GM19395 (cell line): ENCODE measurements around the gene GCC1.

ENCODE experiments used
- ATAC-seq: cut with Tn5 transposase; IDR thresholded peaks from one replicate; pipeline ENCODE4 v1.9.1; 2021; ENCODE audit warnings: mild to moderate bottlenecking, moderate library complexity; ENCODE audit not compliant: unreplicated experiment

GCC1 gene, protein sequence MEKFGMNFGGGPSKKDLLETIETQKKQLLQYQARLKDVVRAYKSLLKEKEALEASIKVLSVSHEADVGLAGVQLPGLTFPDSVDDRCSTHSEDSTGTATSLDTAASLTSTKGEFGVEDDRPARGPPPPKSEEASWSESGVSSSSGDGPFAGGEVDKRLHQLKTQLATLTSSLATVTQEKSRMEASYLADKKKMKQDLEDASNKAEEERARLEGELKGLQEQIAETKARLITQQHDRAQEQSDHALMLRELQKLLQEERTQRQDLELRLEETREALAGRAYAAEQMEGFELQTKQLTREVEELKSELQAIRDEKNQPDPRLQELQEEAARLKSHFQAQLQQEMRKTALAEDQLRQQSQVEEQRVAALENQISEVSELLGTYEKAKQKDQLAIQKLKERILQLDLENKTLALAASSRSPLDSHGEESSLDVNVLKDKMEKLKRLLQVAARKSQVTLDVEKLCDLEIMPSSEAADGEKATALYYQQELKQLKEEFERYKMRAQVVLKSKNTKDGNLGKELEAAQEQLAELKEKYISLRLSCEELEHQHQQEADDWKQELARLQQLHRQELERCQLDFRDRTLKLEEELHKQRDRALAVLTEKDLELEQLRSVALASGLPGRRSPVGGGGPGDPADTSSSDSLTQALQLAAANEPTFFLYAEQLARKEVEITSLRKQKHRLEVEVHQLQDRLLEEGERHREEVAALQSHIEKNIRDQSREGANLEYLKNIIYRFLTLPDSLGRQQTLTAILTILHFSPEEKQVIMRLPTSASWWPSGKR

DNA sequence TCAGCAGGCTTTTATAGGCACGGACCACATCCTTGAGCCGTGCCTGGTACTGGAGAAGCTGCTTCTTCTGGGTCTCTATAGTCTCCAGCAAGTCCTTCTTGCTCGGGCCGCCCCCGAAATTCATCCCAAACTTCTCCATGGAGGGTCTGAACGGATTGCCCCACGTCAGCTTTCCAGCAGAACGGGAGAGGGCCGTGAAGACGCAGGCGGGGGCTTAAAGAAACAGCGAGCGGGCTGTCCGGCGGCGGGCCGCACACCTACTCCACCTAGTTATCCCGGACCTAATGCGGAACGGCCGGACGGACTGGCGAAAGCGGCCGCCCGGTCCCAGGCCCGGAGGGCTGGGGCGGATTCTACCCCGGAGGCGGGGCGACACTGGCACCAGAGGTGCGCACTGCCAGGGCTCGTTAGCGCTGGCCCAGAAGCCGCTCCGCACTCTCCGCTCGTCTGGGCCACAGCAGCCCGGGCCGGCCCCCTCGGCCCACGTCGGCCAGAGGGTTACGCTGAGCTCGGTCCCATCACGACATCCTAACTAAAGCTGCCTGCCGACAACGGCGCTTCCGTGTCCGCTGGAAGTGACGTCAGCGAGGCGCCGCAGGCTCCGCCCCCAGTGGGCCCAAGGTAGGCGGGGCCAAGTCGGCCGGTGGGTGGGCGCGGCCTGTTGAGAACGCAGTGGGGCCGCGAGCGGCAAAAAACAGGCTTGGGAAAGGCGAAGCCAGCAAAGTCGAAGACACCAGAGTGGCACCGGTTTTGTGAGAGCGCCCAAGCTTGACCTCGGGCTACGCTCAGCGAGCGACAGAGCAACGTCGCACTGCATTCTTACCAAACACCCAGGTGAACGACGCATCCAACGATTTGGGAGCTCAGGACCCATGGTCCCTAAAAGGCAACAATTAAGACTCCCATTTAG lies at the start of gene GCC1:
Gene GCC1, minus strand, starts transcription at position 553 of the 910 bp plus-strand sequence. Its CDS starts 414 bp downstream, at position 139.
- ATAC-seq: peak; percentile 81

DNA sequence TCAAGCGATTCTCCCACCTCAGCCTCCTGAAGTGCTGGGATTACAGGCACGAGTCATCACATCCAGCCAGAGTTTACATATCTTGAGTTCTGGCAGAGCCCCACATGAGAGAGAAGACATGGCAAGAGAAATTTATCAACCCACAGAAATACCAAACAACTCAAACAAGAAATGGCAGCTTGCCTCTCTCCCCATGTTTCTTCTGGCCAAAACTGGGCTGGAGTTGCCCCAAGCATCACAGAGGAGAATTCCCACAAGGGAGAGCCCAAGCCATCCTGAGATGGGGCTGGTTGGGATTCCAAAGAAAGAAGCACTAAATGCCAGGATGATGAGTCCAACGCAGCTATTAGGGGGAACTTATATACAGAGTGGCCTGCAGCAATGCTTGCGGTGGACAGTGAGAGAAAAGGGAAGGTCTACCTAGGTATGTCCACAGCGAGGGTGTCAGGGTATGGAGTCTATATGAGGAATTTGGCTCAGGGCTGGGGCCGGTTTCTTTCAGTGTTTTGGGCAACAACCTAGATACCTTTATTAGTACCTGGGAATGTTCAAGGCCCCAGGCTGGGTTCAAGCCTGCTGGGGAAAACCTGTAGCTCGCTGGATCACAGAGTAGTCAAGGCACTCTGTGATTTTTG lies 47.0 kb upstream of the GCC1 start:
- no peak for ATAC-seq

DNA sequence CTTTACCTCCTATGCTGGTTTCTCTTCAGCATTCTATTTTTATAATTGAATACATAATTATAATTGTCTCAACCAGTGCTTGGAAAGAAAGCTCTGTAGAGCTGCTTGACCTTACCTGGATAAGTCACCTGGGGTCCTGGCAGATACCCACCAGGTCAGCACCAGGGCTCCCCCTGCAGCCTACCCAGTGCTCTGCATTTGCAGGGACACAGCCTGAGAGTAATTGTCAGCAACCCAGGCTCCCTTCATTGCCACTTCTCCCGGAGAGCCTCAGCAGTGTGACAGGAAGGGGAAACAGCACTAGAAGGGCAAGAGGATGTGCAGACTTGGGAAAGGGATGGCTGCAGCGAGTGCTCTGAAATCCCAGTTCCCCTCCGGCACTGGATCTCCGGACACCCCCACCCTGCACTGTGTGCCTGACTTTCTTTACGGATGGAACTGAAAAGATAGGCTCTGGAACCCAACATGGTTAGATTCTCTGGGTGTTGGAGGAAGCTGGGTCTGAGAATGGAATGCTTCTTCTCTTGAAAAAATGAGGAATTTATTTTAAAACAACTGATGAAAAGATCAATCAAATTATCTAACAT lies 44.0 kb upstream of the GCC1 start:
- ATAC-seq: peak; percentile 76

DNA sequence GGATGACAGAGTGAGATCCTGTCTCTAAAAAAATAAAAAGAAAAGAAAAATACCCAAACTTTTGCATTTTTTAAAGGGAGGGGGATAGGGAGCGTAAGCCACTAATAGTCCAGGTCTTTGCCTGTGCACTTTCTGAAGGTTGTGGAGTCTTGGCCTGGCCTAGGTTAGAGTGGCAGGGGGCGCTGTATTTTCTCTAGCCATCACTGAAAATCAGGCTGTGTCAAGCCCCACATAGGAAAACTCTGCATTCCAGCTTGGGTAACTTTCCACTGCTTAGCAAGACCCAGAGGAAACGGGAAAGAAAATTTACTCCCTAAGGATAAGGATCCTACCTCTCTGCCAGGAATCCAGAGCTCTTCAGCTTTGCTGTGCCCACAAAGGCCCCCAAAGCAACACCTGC lies 43.0 kb upstream of the GCC1 start:
- ATAC-seq: no peak

DNA sequence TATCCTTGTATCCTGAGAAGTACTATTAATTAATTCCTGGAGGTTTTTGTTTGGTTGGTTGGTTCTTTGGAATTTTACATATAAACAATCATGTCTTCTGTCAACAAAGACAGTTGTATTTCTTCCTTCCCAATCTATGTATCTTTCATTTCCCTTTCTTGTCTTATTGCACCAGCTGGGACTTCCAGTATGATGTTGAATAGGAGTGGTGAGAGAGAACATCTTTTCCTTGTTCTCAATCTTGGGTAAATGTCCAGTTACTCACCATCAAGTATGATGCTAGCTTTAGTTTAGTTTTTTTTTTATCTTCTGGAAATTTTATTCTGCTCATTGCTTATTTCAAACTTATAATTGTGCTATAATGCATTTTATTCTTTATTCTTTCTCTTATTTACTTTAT lies 39.9 kb upstream of the GCC1 start:
- no peak for ATAC-seq

DNA sequence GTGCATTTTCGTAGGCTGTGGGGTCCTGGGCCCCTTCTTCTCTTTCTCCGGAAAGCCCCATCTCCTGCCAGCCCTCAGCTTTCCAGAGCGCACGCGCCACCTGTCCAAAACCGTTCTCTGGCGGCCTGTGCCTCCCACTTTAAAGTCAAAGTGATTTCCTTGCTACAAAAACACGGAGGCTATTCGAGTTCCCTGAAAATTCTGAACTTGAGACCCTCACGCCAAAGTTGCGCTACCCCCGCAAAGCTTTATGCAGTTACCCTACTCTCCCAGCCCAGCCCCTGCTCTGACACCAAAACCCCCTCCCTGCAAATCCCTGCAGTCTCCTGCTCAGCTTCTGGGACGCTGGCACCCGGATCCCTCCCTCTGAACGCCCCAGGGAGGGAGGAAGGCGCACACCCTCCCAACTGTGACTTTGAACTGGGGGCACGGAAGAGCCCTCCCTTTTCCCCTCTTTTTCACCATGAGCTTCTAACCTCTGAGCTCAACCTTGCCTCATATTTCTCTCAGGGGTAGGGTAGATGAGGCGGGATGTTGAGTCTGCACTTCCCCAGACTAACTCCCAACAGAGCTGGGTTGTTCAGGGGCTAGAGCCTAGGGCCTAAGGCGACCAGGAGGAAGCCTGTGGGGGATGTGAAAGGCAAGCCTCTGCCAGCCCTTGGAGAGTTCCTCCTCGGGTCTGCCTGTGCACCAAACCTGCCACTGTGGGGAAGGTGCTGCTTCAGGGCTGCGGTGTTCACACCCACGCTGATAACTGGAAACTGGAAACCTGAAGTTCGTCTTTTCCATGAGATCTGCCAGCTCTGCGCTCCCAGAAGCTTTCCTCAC lies 35.2 kb upstream of the GCC1 start:
- ATAC-seq: no peak

DNA sequence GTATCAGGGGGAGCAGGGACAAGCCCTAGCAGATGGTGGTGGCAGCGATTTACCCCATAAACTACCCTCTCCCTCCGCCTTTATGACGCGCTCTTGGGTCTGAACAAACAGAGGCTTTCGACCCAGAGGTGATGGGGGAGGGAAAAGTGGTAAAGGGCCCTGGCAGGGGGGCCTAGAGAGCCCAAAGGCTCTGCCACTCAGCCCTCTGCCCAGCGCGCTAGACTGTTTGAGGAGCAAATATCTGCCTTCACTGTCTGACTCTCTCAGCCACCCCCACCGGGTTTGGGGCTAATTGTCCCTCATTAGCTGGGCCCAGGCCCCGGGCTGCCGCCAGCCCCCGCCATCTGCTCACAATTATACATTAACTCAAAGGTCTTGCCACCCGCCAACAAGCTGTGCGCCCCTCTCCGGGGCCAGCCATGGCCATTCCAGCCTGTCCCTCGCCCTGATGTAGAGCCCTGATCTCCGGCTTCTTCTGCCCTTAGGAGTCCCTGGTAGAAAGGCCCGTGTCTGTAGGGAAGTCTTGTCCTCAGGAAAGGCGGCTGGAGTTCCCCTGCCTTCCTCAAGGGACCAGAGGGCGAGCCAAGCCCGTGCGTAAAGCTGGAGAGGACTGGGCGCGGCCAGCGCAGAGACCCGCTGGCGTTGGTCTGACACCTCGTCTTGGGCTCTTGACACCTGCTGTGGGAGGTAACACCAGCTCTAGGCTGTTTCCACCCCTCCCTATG lies 34.4 kb upstream of the GCC1 start:
- no peak for ATAC-seq

DNA sequence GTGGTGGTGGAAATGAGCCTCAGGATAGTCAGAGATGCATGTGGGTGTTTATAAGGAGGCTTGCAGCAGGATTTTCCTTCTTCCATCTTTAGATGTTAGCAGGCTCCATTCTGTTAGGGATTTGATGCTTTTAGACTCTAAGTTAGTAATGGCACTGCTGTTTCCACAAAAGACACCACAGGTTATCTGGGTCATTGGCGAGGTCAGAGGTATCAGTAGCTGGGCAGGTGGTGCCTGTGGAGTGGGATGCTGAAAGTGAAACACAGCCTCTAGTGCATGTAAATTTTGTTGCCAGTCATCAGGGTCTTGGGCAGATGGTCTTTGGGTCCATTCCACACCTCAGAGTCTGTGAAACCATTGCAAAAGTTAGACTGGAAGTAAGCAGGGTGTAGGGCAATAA lies 33.4 kb upstream of the GCC1 start:
- no peak for ATAC-seq

DNA sequence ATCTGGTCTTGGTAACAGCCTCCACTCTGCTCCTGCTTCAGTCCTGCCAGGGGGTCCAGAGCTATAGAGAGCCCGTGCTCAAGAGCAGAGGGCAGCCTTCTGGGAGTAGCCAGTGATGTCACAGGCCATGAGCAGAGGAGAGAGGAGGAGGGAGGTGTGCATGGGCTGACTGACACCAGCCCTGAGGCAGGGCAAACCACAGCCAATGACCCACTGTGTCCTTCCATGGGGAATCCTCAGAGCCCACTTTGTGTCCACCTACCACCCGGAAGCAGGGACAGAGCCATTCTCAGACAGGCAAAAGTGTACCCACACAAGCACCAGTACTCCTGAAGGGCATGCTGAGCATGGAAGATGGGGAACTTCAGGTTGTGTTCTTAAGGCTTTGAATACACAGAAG lies 32.6 kb upstream of the GCC1 start, which contains the start of gene PAX4:
Gene PAX4, minus strand, starts transcription at position 101 of the 400 bp plus-strand sequence. CDS start 2,214 bp downstream, outside the sequence.
- ATAC-seq: no peak

DNA sequence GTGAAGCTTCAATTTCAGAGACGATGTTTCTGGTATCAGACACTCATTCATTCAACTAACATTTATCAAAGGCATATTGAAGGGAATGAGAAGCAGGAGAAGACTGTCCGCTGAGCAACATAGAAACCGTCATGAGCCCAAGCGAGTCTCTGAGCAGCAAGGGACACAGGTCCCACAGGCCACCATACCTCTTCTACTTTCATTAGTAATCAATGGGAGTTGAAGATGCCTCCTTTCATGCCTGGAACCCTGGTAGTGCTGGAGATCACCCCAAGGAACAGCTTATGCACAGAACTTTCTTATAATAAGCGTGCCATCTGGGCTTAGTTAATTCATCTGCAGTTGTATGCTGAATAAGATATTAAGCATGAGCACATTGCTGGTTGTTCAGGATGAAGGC lies 31.3 kb upstream of the GCC1 start:
- ATAC-seq: no peak

DNA sequence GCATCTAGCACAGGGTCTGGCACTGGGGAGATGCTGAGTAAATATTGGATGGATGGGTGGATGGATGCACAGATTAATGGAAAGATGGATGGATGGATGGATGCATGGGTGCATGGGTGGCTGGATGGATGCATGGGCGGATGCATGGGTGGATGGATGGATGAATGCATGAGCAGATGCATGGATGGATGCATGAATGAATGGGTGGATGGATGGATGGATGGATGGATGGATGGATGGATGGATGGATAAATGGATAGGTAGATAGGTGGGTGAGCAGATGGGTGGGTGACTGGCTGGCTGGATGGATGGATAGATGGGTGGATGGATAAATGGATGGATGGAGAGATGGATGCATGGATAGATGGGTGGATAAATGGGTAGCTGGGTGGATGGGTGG lies 26.9 kb upstream of the GCC1 start:
- no peak for ATAC-seq

DNA sequence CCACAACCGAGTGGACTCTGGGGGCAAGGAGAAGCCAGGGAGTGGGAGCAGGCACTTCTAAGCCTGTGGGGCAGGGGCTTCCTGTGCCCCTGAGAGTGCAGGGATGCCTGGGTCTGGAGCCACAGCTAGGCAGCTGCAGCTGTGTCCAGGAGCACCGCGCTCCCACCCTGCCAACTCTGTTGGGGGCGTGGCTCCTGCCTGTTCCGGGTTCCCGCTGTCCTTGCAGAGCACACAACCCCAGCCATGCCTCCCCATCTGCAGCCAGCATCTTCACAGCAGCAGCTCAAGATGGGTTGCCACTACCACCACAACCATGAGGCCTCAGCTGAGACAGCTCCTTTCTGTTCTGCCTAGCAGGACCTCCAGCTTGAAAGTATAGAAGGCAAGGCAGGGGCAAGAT lies 23.9 kb upstream of the GCC1 start:
- no peak for ATAC-seq

DNA sequence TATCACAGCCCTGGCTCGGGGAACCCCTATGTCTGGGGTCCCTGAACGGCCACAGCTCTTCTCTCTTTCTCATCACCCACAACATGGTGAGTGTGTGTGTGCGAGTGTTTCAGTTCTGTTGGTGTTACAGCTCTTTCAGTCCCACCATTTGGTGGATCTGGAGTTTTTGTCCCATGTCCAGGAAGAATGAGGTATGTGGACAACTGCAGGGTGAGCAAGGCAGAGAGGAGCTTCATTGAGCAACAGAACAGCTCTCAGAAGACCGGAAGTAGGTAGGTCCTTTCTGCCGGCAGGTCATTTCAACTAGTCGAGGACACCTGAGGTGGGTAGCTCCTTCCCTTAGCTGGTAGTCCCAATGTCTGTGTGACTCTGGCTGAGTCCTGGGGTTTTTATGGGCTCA lies 23.1 kb upstream of the GCC1 start:
- ATAC-seq: no peak

DNA sequence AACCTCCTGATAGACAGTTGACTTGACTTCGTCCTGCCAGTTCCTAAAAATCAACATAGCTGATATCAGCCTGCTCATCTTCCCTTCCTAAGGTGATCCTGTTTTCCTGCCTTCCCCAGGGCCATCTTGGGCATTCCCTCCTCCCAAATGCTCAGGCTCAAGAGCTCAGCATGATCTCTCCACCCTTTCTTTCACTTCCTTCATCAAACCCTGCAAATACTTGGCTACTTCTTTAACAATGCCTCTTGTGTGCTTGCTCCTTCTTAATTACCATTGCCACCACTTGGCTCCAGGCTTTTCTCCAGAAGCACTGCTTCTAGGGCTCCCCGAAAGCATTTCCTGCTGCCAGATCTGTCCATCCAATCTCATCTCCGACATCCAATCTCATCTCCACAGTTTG lies 15.5 kb upstream of the GCC1 start:
- ATAC-seq: no peak

DNA sequence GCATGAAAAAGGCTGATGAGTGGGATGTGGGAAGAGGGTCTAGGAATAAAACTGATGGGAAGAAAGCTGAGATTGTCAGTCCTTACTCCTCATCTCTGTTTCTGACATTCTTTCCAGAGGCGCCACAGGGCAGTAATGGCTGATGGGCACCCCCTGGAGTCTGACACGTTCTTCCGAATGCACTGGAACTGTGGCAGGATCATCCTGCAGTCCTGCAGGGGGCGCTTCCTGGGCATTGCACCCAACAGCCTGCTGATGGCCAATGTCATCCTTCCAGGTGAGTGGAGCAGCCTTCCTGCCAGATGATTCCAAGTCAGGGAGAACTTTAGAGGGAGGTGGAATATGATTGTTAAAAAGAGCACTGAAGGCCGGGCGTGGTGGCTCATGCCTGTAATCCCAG lies 12.9 kb upstream of the GCC1 start:
- ATAC-seq: no peak

DNA sequence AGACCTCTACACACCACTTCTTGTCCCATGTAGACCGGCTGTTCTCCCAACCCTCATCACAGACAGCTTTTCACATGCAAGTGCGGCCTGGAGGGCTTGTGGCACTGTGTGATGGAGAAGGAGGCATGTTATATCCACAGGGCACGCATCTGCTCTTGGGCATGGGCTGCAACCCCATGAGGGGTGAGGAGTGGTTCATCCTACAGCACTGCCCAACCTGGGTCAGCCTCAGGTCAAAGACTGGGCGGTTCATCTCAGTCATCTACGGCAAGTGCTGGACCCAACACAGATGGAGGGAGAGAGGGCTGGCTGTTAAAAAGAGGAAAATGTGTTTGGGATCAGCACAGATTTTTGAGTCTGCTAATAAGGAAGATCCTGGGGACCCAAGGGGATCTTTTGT lies 10.3 kb upstream of the GCC1 start:
- ATAC-seq: no peak

DNA sequence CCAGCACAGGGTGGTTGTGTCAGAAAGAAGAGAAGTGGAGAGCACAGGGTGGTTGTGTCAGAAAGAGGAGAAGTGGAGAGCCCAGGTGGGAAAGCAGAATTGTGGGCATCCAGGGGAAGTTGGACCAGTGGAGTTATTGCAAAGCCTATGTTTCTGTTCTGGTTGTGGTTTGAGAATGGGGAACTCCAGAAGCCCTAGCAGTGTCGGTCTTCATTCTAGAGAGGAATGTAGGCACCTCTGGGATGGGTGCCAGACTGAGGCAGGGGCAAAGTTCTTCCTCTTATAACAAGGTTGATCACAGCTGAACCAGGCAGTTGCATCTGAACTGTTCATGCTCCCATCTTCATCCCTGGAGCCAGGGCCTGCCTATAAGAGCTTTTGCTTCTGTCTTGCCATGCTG lies 9.1 kb upstream of the GCC1 start:
- ATAC-seq: no peak

DNA sequence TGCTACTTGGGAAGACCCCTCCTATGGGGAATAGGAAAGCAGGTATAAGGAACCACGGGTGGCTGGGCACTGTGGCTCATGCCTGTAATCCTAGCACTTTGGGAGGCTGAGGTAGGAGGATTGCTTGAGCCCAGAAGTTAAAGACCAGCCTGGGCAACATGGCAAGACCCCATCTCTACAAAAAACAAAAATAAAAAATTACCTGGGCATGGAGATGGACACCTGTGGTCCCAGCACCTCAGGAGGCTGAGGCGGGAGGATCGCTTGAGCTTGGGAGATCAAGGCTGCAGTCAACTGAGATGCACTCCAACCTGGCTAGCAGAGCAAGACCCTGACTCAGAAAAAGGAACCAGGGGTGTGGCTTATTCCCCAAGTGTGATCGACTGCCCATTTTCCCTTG lies 7.2 kb upstream of the GCC1 start:
- ATAC-seq: no peak

DNA sequence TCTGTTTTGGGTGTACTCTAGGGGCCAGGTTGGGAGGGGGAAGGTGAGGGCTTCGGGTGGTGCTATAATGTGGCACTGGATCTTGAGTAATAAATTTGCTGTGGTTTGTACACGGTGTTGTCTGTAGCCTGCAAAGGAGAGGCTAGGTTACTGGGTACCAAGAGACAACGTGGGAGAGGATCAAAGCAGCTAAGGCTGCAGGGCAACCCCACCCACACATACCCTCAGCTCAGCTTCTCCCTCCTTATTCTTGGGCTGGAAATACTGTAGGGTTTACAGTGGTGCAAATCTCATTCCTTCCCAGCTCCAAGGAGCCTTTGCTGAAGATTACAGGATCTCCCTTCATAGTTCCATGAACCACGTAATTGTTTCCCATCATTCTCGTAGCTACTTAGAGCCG lies 6.2 kb upstream of the GCC1 start:
- ATAC-seq: no peak
